HG03469 (cell line): ENCODE data around the gene VPS37D.
"Not testable (repeated sequence)": the region's sequence is repeated elsewhere in the genome, so short reads cannot be mapped to it uniquely, and the experiment has no call there.

ENCODE experiments used
- ATAC-seq: cut with Tn5 transposase; IDR thresholded peaks from one replicate; pipeline ENCODE4 v1.9.1; 2021; ENCODE audit warnings: mild to moderate bottlenecking, moderate library complexity, moderate number of reproducible peaks; ENCODE audit not compliant: unreplicated experiment

VPS37D gene

GRCh38 chr7:73645643-73646174, 21.9 kb upstream of the VPS37D start:
- ATAC-seq: no peak

DNA sequence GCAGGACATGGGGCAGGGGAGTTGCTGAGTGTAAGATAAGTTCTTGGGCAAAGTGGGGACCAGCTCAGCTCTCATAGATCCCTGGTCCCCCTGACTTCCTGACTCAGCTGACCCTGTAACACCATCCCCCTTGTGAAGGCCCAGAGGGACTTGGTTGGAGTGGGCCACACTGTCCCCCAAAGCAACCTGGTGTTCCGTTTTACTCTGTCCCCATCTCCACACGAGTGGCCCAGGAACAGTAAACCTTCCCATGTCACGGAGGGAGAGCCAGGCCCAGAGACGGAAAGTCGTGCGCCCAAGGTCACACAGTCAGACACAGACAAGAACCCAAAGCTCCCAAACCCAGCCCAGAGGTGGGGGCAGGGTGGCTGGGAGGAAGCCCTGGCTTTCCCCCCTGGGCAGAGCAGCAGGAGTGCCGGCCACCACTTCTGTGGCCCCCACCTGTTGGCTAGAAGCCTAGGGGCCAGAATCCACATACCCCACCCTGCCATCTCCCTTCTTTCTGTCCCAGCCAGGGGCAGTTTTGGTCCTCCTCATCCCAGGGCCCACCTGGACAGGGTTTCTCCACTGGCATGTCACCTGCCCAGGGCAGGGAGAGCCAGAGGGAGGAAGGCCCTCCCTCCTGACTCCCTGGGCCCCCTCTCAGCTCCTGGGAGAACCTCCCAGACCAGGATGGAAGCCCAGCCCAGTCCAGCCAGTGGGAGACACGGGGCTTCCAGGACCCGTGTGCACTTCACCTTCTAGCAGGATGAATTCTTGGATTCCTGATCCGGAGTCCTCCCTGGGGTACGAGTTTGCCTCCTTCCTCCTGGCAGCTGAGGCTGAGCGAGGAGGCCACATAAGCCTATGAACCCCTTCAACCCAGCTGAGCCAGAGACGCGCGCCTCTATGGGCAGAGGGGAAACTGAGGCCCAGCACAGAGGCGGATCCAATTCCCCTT, 20.6 kb upstream of the VPS37D start:
- ATAC-seq: no peak

- no peak for ATAC-seq
These were observed 19.7 kb upstream of the VPS37D start for GRCh38 chr7:73647725-73648592.

- ATAC-seq: no peak
These were observed 18.9 kb upstream of the VPS37D start for GRCh38 chr7:73648593-73649332.

DNA sequence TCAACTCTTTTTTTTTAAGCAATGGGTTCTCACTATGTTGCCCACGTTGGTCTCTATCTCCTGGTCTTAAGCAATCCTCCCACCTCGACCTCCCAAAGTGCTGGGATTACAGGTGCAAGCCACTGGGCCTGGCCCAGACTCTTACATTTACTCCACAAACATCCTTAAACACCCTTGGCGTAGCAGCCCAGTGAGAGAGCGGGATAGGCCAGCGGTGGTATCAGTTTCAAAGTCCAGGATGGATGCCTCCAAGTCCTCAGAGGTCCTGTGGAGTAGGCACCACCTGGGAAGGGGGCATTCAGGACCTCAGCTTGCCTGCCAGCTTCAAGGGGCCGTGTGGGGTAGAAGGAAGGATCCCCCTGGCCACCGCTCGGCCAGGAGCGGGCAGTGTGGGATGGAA, 18.1 kb upstream of the VPS37D start:
- ATAC-seq: no peak

DNA sequence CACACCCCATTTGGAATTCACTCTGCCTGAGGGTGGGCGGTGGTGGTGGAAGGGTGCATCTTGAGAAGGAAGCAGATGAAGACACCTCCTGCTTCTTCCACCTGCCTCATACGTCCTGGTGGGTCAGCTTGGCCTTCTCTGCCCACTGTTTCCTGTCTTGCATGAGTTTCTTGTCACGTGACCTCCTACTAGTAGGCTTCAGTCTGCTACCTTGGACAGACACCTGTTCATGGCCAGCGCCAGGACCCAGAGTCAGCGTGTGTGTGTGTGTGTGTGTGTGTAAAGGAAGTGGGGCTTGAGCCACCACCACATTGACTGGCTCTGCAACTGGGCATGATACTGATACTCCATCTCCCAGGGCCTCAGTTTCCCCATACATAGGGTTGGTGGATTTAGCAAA, 17.1 kb upstream of the VPS37D start:
- no peak for ATAC-seq

- ATAC-seq: no peak
These were observed 15.1 kb upstream of the VPS37D start for GRCh38 chr7:73652541-73652949.

DNA sequence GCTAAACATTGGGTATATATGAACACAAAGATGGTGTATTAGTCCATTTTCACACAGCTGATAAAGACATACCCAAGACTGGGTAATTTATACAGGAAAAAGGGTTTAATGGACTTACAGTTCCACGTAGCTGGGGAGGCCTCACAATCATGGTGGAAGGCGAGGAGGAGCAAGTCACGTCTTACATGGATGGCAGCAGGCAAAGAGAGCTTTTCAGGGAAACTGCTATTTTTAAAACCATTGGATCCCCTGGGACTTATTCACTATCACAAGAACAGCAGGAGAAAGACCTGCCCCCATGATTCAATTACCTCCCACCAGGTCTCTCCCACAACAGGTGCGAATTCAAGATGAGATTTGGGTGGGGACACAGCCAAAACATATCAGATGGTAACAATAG, 12.3 kb upstream of the VPS37D start:
- not testable (repeated sequence) for ATAC-seq

- no peak for ATAC-seq
These were observed 7.6 kb upstream of the VPS37D start for GRCh38 chr7:73659983-73660382.

DNA sequence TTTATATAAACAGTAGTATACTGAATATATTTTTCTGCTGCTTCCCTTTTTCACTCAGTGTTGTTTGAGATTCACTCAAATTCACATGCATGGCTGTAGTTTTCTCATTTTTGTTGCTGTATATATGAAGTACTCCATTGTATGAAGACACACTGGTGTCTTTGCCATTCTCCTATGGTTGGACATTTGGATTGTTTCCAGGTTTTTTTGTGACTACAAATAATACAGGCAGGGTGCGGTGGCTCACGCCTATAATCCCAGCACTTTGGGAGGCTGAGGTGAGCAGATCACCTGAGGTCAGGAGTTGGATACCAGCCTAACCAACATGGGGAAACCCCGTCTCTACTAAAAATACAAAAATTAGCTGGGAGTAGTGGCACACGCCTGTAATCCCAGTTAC, 7.0 kb upstream of the VPS37D start:
- not testable (repeated sequence) for ATAC-seq

DNA sequence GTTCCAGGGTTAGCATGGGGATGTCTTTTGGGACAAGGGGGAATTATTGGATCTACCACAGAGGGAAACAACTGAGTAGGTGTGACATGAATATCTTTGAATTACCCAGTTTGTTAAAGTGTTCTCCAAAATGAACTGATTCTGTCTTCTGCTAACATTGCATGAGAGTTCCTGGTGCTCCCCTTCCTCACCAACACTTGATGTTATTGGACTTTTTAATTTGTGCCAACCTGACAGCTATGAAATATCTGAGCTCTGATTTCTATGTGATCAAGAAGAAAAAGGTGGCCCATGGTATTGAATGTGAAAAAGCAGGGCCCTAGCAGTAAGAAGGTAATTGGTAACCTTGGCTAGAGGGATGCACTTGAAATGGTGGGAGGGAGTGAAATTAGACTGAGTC, 4.6 kb upstream of the VPS37D start:
- no peak for ATAC-seq

DNA sequence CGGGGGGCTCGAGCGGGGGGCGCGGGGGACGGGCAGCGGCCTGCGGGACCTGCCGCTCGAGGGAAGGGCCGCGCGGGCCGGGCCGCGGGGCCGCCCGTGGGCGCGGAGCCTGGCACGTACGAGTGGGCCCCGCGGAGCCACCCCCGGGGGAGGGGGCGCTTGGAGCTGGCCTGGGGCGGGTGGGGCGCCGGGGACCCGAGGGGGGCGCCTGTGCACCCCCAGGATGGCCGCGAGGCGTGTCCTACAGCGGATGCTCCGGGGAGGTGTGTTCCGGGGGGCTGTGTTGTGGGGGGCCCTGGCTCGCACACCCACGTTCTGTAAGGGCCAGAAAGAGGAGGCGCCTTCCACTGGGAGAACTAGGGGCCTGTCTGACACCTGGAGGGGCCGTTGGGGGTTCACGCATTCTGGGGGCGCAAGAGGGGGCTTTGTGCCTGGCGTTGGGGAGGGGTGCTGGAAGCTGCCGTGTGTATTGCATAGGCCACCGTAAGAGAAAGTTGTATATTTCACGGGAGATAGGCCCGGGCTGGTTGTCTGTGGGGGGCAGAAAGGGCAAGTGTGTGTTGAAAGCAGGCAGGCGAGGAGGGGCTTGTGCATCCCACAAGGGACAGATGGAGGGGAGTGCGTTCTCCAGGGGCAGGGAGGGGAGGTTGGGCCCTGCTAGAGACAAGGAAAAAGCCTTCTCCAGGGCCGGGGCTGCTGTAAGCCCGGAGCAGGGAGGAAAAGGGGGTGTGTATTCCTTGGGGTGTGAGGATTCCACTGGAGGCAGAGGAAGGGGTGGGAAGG, 663 bp downstream of the VPS37D start:
- ATAC-seq: no peak

DNA sequence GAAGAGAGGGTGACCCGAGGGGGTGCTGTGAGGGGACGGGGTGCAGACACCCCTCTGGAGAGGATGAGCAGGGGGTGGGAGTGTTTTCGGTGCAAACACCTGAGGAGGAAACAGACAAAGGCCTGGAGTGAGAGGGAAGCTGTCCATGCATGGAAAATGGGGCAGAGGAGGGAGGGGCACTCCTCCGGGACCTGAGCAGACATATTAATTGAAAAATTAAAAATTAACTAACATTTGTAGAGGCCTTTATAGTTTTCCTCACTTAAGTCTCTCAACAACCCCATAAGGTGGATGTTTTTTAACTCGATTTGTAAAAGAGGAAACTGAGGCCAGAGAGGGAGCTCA, 1.2 kb downstream of the VPS37D start:
- ATAC-seq: no peak

DNA sequence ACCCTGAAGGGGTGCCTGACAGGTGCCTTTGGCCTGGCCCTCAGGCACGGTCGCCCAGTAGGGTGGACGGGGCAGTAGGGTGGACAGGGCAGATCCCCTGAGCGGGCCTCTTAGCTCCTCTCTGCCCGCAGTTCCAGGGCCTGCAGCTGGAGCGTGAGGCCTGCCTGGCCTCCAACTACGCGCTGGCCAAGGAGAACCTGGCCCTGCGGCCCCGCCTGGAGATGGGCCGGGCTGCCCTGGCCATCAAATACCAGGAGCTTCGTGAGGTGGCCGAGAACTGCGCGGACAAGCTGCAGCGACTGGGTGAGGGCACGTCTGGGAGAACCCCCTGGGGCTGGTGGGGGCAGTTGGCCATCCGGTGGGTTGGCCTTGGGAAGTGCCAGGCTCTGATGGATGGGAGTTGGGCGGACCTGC, 1.7 kb downstream of the VPS37D start:
- no peak for ATAC-seq

GRCh38 chr7:73669858-73670385, 2.3 kb downstream of the VPS37D start:
- ATAC-seq: no peak

DNA sequence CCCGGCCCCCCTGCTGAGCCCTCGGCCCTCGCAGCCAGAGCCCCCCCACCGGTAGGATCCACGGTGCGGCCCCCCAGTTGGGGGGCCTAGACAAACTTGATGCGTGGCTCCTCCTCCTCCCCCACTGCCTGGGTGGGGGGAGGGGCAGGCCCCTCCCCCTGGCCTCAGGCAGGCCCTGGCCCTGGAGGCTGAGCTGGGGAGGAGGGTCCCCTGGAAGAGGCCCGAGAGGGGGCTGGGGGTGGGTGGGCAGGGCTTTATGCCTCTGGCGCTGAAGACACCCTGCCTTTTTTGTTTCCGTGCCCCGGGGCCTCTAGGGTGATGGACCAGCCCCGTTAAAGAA, 3.7 kb downstream of the VPS37D start:
- ATAC-seq: no peak

DNA sequence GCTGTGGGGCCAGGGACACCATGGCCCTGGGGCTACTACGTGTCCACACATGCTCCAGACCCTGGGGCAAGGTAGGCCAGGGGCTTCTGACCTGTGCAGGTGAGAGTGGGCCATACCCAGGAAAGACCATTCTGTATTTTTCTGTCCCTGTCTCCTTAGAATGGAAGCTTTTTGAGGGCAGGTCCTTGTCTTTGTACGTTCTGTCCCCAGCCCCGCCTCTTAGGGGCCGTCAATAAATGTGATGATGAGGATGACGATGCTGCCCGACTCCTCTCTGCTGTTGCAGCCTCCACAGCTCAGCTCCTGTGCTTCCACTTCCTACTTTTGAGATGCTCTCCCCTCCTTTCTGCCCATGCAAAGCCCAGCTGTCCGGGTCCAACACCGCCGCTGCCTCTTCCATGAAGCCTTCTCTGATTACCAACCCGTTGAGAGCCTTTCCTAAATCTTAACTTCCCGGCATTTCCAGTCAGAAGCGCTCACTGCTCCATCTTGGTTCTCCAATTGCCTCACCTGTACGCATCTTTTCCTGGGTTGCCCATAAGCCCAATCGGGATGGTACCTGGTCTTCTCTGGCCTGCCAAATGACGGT, 4.3 kb downstream of the VPS37D start:
- ATAC-seq: no peak

GRCh38 chr7:73674468-73675124, 7.0 kb downstream of the VPS37D start:
- ATAC-seq: no peak

- ATAC-seq: not testable (repeated sequence)
These were observed 8.4 kb downstream of the VPS37D start for GRCh38 chr7:73676062-73676461.
